Colonic mucosa (tissue), 4 donors: ENCODE measurements around the gene TUBB2A. TPM values are rescaled to one million over a fixed set of nuclear protein-coding genes. Genes with fewer than 3 reads are reported as not detected.

Experiments
- DNase-seq: peaks from one replicate; pipeline ENCODE4 v3.0.0-alpha.2; 2020
- H3K27ac ChIP-seq: fragments of 200-600 bp; one replicate; pipeline ENCODE4 v1.8.0; 2021
- H3K27me3 ChIP-seq: fragments of 200-600 bp; one replicate; pipeline ENCODE4 v1.8.0; 2021
- H3K36me3 ChIP-seq: fragments of 200-600 bp; one replicate; pipeline ENCODE4 v1.8.0; 2021
- H3K4me1 ChIP-seq: fragments of 200-600 bp; one replicate; pipeline ENCODE4 v1.8.0; 2021; ENCODE audit warnings: mild to moderate bottlenecking
- H3K4me3 ChIP-seq: fragments of 200-600 bp; one replicate; pipeline ENCODE4 v1.8.0; 2021
- H3K9ac ChIP-seq, 2 donors: one replicate each; pipeline ENCODE4 v1.7.0; 2013; ENCODE audit warnings: control low read depth in 2 of 2, low read depth in 2 of 2, low read length in 2 of 2
- H3K9me3 ChIP-seq: fragments of 200-600 bp; one replicate; pipeline ENCODE4 v1.8.0; 2021
- CTCF ChIP-seq: fragments of 200-600 bp; IDR thresholded peaks from one replicate; pipeline ENCODE4 v1.8.0; 2022; ENCODE audit warnings: antibody characterized with exemption, mild to moderate bottlenecking
- intact Hi-C: fragments of 100-400 bp; cut with DNase I; formaldehyde crosslinking; loops from one replicate; pipeline ENCODE4 v1.14.1; 2022
- total RNA-seq, 2 donors: library from RNA; stranded (reverse); fragmentation: NEBNext Ultra II Directional in 1 of 2; extraction: Animal tissue kit (Norgen Biotek cat#: 25700) in 1 of 2; gene quantifications; one replicate each; pipeline ENCODE4 v1.2.1, GENCODE V29; 2021
- donor health status: healthy.
- donor health status: DM: no; HTN: no; CAD: no.
- donor health status: DM: no; HTN: no; CAD: no.

Gene TUBB2A
- 10 to 100 TPM; 20.4 to 43.2 TPM for total RNA-seq

GRCh38 chr6:3157131-3157933 lies at the start of gene TUBB2A:
Gene TUBB2A (minus strand): TSS chr6:3157544. CDS start chr6:3157463, 81 bp downstream.
- no peaks in the 10 kb centered on the region for H3K27me3 ChIP-seq
- peak within 1 kb of the TSS; percentile 79 to 96 for H3K9ac ChIP-seq
- H3K4me3 ChIP-seq = peak within 1 kb of the TSS; percentile 79
- peak within 1 kb of the TSS; percentile 89 for H3K27ac ChIP-seq
- H3K9me3 ChIP-seq = no peaks in the 10 kb centered on the region
- intact Hi-C loops = no loop called here
- no peaks in the 10 kb centered on the region for H3K36me3 ChIP-seq
- peak; percentile 47 for TF ChIP-seq CTCF
- H3K4me1 ChIP-seq = no peaks in the 10 kb centered on the region
- peak; percentile 84 for DNase-seq

GRCh38 chr6:3206339-3207015 lies 49.1 kb upstream of the TUBB2A start:
- Histone ChIP-seq H3K27me3 (no peaks in the 10 kb centered on the region), H3K4me1 (no peaks in the 10 kb centered on the region), H3K9ac (no peak overlapping the region), H3K36me3 (no peaks in the 10 kb centered on the region), H3K27ac (no peak overlapping the region), H3K9me3 (no peaks in the 10 kb centered on the region), H3K4me3 (no peak overlapping the region)
- intact Hi-C loops = no loop called here
- no peak for TF ChIP-seq CTCF
- DNase-seq = no peak

- Histone ChIP-seq H3K4me1 (no peaks in the 10 kb centered on the region), H3K36me3 (no peaks in the 10 kb centered on the region), H3K27me3 (no peaks in the 10 kb centered on the region), H3K9ac (no peak overlapping the region), H3K27ac (no peak overlapping the region), H3K4me3 (no peak overlapping the region), H3K9me3 (no peaks in the 10 kb centered on the region)
- no peak for TF ChIP-seq CTCF
- DNase-seq = no peak
- intact Hi-C loops = no loop called here
These were observed 48.6 kb upstream of the TUBB2A start for GRCh38 chr6:3205913-3206312.

GRCh38 chr6:3204921-3205320 lies 47.6 kb upstream of the TUBB2A start:
- no peak for TF ChIP-seq CTCF
- intact Hi-C loops = no loop called here
- no peak overlapping the region for H3K9ac ChIP-seq

GRCh38 chr6:3202999-3203696 lies 45.8 kb upstream of the TUBB2A start:
- intact Hi-C loops = no loop called here
- H3K9ac ChIP-seq = no peak overlapping the region
- no peaks in the 10 kb centered on the region for H3K36me3 ChIP-seq
- H3K4me1 ChIP-seq = no peaks in the 10 kb centered on the region
- no peak for DNase-seq
- no peak overlapping the region for H3K27ac ChIP-seq
- TF ChIP-seq CTCF = no peak
- no peaks in the 10 kb centered on the region for H3K9me3 ChIP-seq
- H3K27me3 ChIP-seq = no peaks in the 10 kb centered on the region
- H3K4me3 ChIP-seq = no peak overlapping the region

More at GRCh38 chr6:3204921-3205320, 47.6 kb upstream of the TUBB2A start:
- no peaks in the 10 kb centered on the region for H3K9me3 ChIP-seq
- H3K4me1 ChIP-seq = no peaks in the 10 kb centered on the region
- no peak overlapping the region for H3K27ac ChIP-seq
- no peaks in the 10 kb centered on the region for H3K27me3 ChIP-seq
- H3K4me3 ChIP-seq = no peak overlapping the region
- no peaks in the 10 kb centered on the region for H3K36me3 ChIP-seq
- no peak for DNase-seq
